H1 (cell line): ENCODE results near the gene HRH1. TPM values are rescaled to one million over a fixed set of nuclear protein-coding genes. Genes with fewer than 3 reads are reported as not detected.

Experiments used
- CTCF ChIA-PET: fragments of 300-600 bp; sonication (Branson Sonifier 250); formaldehyde crosslinking; loops from one replicate; lab custom pipeline; 2021; ENCODE audit not compliant: partially characterized antibody; lab: Charles Lee
- POLR2A ChIA-PET: fragments of 300-600 bp; sonication (Branson Sonifier 250); formaldehyde crosslinking; loops from one replicate; lab custom pipeline; 2021; ENCODE audit warnings: inconsistent platforms; ENCODE audit not compliant: partially characterized antibody; lab: Charles Lee
- DNase-seq, 2 experiments: peaks; one replicate each; pipeline versions ENCODE4 v3.0.0 to v3.0.0-alpha.2; 2010 to 2022; ENCODE audit warnings: low spot score in 2 of 2, low read depth in 1 of 2, mixed read lengths in 1 of 2
- FAIRE-seq: peaks from 2 replicates; lab custom pipeline; 2011; peaks lifted over from hg19 to GRCh38; lab: Jason Lieb, UNC
- H2AFZ ChIP-seq: 2 replicates; pipeline ENCODE4 v1.8.1; 2012; ENCODE audit warnings: low read length, inconsistent platforms
- H2AK5ac ChIP-seq: 2 replicates; pipeline ENCODE4 v1.6.1; 2013; ENCODE audit warnings: low read depth, low read length
- H2BK120ac ChIP-seq: replicated peaks from 2 replicates; pipeline ENCODE3; 2013; ENCODE audit warnings: low read depth, low read length, inconsistent platforms
- H2BK12ac ChIP-seq: 2 replicates; pipeline ENCODE4 v1.6.1; 2013; ENCODE audit warnings: low read depth, low read length
- H2BK15ac ChIP-seq: 2 replicates; pipeline ENCODE4 v1.6.1; 2013; ENCODE audit warnings: low read length
- H2BK20ac ChIP-seq: 2 replicates; pipeline ENCODE4 v1.6.1; 2013; ENCODE audit warnings: low read length
- H2BK5ac ChIP-seq: 2 replicates; pipeline ENCODE4 v1.6.1; 2013; ENCODE audit warnings: low read depth, low read length
- H3K14ac ChIP-seq: 2 replicates; pipeline ENCODE4 v1.6.1; 2013; ENCODE audit warnings: inconsistent platforms; ENCODE audit not compliant: insufficient read length
- H3K18ac ChIP-seq: 2 replicates; pipeline ENCODE4 v1.6.1; 2013; ENCODE audit warnings: low read length; ENCODE audit errors: extremely low read depth
- H3K23ac ChIP-seq: 2 replicates; pipeline ENCODE4 v1.6.1; 2013; ENCODE audit warnings: inconsistent platforms; ENCODE audit not compliant: insufficient read length
- H3K23me2 ChIP-seq: 2 replicates; pipeline ENCODE4 v1.6.1; 2013; ENCODE audit warnings: low read depth, low read length
- H3K27ac ChIP-seq: 2 replicates; pipeline ENCODE4 v1.6.1; 2011; ENCODE audit warnings: low read depth, low read length, inconsistent platforms
- H3K27me3 ChIP-seq, 4 experiments: replicated peaks in 1 of 4; 1 replicate in 1 of 4; 2 replicates in 3 of 4; pipeline versions ENCODE4 v1.6.1 to v1.8.1; 2011 to 2013; ENCODE audit warnings: low read length in 3 of 4, mild to moderate bottlenecking in 3 of 4, inconsistent platforms in 2 of 4, mixed read lengths in 2 of 4, moderate library complexity in 1 of 4; ENCODE audit not compliant: control insufficient read depth in 3 of 4, insufficient read depth in 3 of 4; ENCODE audit errors: extremely low read depth in 1 of 4
- H3K36me3 ChIP-seq, 4 experiments: 2 replicates each; pipeline versions ENCODE4 v1.6.1 to v1.8.1; 2011 to 2013; ENCODE audit warnings: mild to moderate bottlenecking in 4 of 4, low read length in 3 of 4, moderate library complexity in 2 of 4, control low read depth in 1 of 4, inconsistent platforms in 1 of 4; ENCODE audit not compliant: insufficient read depth in 4 of 4, control insufficient read depth in 2 of 4
- H3K4ac ChIP-seq: replicated peaks from 2 replicates; pipeline ENCODE3; 2013; ENCODE audit warnings: low read length, low read depth, mixed read lengths, inconsistent platforms; ENCODE audit not compliant: insufficient read length
- H3K4me1 ChIP-seq, 4 experiments: replicated peaks in 1 of 4; 1 replicate in 1 of 4; 2 replicates in 3 of 4; pipeline versions ENCODE4 v1.6.1 to v1.8.1; 2011 to 2013; ENCODE audit warnings: low read length in 3 of 4, inconsistent platforms in 2 of 4, mixed read lengths in 1 of 4; ENCODE audit not compliant: insufficient read depth in 4 of 4, control insufficient read depth in 3 of 4
- H3K4me2 ChIP-seq, 2 experiments: 2 replicates each; pipeline versions ENCODE4 v1.6.1 to v1.8.1; 2011 to 2013; ENCODE audit warnings: low read depth in 2 of 2, low read length in 2 of 2, control low read depth in 1 of 2, inconsistent platforms in 1 of 2, mild to moderate bottlenecking in 1 of 2; ENCODE audit not compliant: insufficient read depth in 1 of 2
- H3K4me3 ChIP-seq, 4 experiments: fragments of 200-600, 300-600 bp in 1 of 4; sonication (generic), shearing (Covaris generic), sonication (Bioruptor Twin) in 1 of 4; 2 replicates each; pipeline versions ENCODE4 v1.5.1 to v1.8.1; 2011 to 2016; ENCODE audit warnings: low read length in 4 of 4, low read depth in 3 of 4, control low read depth in 2 of 4, inconsistent platforms in 2 of 4, mild to moderate bottlenecking in 2 of 4, mixed read lengths in 1 of 4, moderate library complexity in 1 of 4; ENCODE audit not compliant: insufficient read depth in 2 of 4; ENCODE audit errors: extremely low read depth in 1 of 4
- H3K56ac ChIP-seq: replicated peaks from 2 replicates; pipeline ENCODE3; 2013; ENCODE audit warnings: low read depth, mild to moderate bottlenecking, mixed read lengths, low read length, inconsistent platforms; ENCODE audit not compliant: insufficient read length
- H3K79me1 ChIP-seq: 2 replicates; pipeline ENCODE4 v1.6.1; 2013; ENCODE audit warnings: low read depth, low read length, control low read depth
- H3K79me2 ChIP-seq, 2 experiments: 2 replicates each; pipeline versions ENCODE4 v1.6.1 to v1.8.1; 2012 to 2013; ENCODE audit warnings: low read length in 2 of 2, mild to moderate bottlenecking in 2 of 2, inconsistent platforms in 1 of 2; ENCODE audit not compliant: insufficient read depth in 2 of 2, control insufficient read depth in 1 of 2
- H3K9ac ChIP-seq, 4 experiments: replicated peaks in 1 of 4; 1 replicate in 1 of 4; 2 replicates in 3 of 4; pipeline versions ENCODE4 v1.6.1 to v1.8.1; 2011 to 2013; ENCODE audit warnings: low read depth in 3 of 4, low read length in 3 of 4, control low read depth in 2 of 4, mild to moderate bottlenecking in 2 of 4, moderate library complexity in 2 of 4, inconsistent platforms in 1 of 4; ENCODE audit errors: extremely low read depth in 1 of 4
- H3K9me3 ChIP-seq, 2 experiments: 2 replicates each; pipeline versions ENCODE4 v1.6.1 to v1.8.1; 2012 to 2013; ENCODE audit warnings: mild to moderate bottlenecking in 2 of 2, moderate library complexity in 2 of 2, control low read depth in 1 of 2, inconsistent platforms in 1 of 2, low read depth in 1 of 2, low read length in 1 of 2, mixed read lengths in 1 of 2; ENCODE audit not compliant: insufficient read depth in 2 of 2
- H4K20me1 ChIP-seq, 2 experiments: replicated peaks in 1 of 2; 2 replicates each; pipeline versions ENCODE3 to v1.8.1; 2011 to 2013; ENCODE audit warnings: inconsistent platforms in 2 of 2, low read length in 2 of 2, mild to moderate bottlenecking in 1 of 2; ENCODE audit not compliant: insufficient read depth in 2 of 2, control insufficient read depth in 1 of 2
- H4K5ac ChIP-seq: 2 replicates; pipeline ENCODE4 v1.6.1; 2013; ENCODE audit warnings: low read length, low read depth, mixed read lengths, inconsistent platforms; ENCODE audit not compliant: insufficient read length
- H4K8ac ChIP-seq: 2 replicates; pipeline ENCODE4 v1.8.0; 2013; ENCODE audit warnings: mild to moderate bottlenecking, moderate library complexity, low read length, inconsistent platforms; ENCODE audit not compliant: insufficient read depth; ENCODE audit errors: extremely low read depth
- H4K91ac ChIP-seq: replicated peaks from 2 replicates; pipeline ENCODE3; 2013; ENCODE audit warnings: low read length, mixed read lengths, inconsistent platforms; ENCODE audit not compliant: insufficient read length
- ASH2L ChIP-seq: fragments of 200-600, 300-600 bp; sonication (generic); IDR thresholded peaks from one replicate; pipeline ENCODE4 v1.7.1; 2017; ENCODE audit warnings: low read length
- BRCA1 ChIP-seq: IDR thresholded peaks from 2 replicates; pipeline ENCODE4 v1.6.1; 2012; ENCODE audit warnings: low read depth, low read length, improper control_type of control experiment
- CHD1 ChIP-seq: IDR thresholded peaks from 2 replicates; pipeline ENCODE4 v1.6.1; 2012; ENCODE audit warnings: low read depth, low read length, improper control_type of control experiment
- GABPA ChIP-seq: IDR thresholded peaks from 2 replicates; pipeline ENCODE4 v1.6.1; 2011; ENCODE audit warnings: mild to moderate bottlenecking, low read length, moderate library complexity, borderline replicate concordance; ENCODE audit not compliant: insufficient read depth
- GTF2F1 ChIP-seq: IDR thresholded peaks from 2 replicates; pipeline ENCODE4 v1.6.1; 2012; ENCODE audit warnings: low read depth, low read length, improper control_type of control experiment, borderline replicate concordance
- HDAC6 ChIP-seq: IDR thresholded peaks from one replicate; pipeline ENCODE4 v1.7.1; 2012; ENCODE audit warnings: low read depth, mild to moderate bottlenecking, inconsistent platforms, low read length, moderate library complexity
- KDM5A ChIP-seq: fragments of 200-600 bp; IDR thresholded peaks from 2 replicates; pipeline ENCODE4 v1.7.1; 2012; ENCODE audit warnings: mild to moderate bottlenecking, low read length, inconsistent platforms, mixed read lengths
- MAFK ChIP-seq: IDR thresholded peaks from 2 replicates; pipeline ENCODE4 v1.6.1; 2012; ENCODE audit warnings: low read depth, mild to moderate bottlenecking, improper control_type of control experiment, low read length
- NANOG ChIP-seq: IDR thresholded peaks from 2 replicates; pipeline ENCODE4 v1.6.1; 2011; ENCODE audit warnings: low read length, low read depth, mild to moderate bottlenecking, inconsistent platforms; ENCODE audit not compliant: insufficient read depth, poor library complexity, severe bottlenecking
- NRF1 ChIP-seq: IDR thresholded peaks from 2 replicates; pipeline ENCODE4 v1.6.1; 2011; ENCODE audit warnings: mild to moderate bottlenecking, low read depth, low read length, improper control_type of control experiment
- PHF8 ChIP-seq: fragments of 200-600 bp; sonication (generic); conservative IDR thresholded peaks from 2 replicates; pipeline ENCODE4 v1.7.1; 2012; ENCODE audit warnings: low read depth, mild to moderate bottlenecking, inconsistent platforms, low read length, moderate library complexity
- POU5F1 ChIP-seq: IDR thresholded peaks from 2 replicates; pipeline ENCODE4 v1.6.1; 2011; ENCODE audit warnings: low read depth, mild to moderate bottlenecking, low read length, moderate library complexity
- RNF2 ChIP-seq: fragments of 200-900, 300-1000 bp; sonication (generic); IDR thresholded peaks from 2 replicates; pipeline ENCODE4 v1.7.1; 2016; ENCODE audit warnings: borderline replicate concordance, low read depth, mild to moderate bottlenecking, antibody characterized with exemption, low read length; ENCODE audit not compliant: poor library complexity, severe bottlenecking; ENCODE audit errors: missing control alignments
- SIN3A ChIP-seq, 2 experiments: IDR thresholded peaks in 1 of 2; conservative IDR thresholded peaks in 1 of 2; 2 replicates each; pipeline ENCODE4 v1.6.1; 2011 to 2012; ENCODE audit warnings: low read length in 2 of 2, improper control_type of control experiment in 1 of 2, low read depth in 1 of 2, mild to moderate bottlenecking in 1 of 2
- SP4 ChIP-seq: IDR thresholded peaks from 2 replicates; pipeline ENCODE4 v1.6.1; 2012; ENCODE audit warnings: low read length, inconsistent platforms
- WGBS, 2 experiments: shearing (Covaris generic) in 1 of 2; methylation state at CpG; one replicate each; pipeline versions ENCODE4 v1.1.6 to v1.1.7; 2013 to 2015; ENCODE audit warnings: low lambda C conversion rate in 2 of 2, mixed read lengths in 2 of 2, inconsistent platforms in 1 of 2, low coverage in 1 of 2, missing lambda C conversion rate in 1 of 2; ENCODE audit not compliant: insufficient replicate concordance in 2 of 2, insufficient coverage in 1 of 2, insufficient read length in 1 of 2; ENCODE audit errors: extremely low coverage in 1 of 2, missing lambda C conversion rate in 1 of 2; 5-methylcytosine and 5-hydroxymethylcytosine counted together
- polyA plus RNA-seq, 7 experiments: library from polyadenylated mRNA; depleted of rRNA in 3 of 7; stranded (reverse) in 5 of 7; unstranded in 2 of 7; fragments of >200 nt in 5 of 7; fragments of 200-250 nt in 2 of 7; gene quantifications; 1 replicate in 5 of 7; 2 replicates in 1 of 7; 4 replicates in 1 of 7; pipeline versions ENCODE4 v1.2.1 to v1.2.3, GENCODE V29; 2011 to 2013; ENCODE audit warnings: missing spikeins in 2 of 7, mixed read lengths in 2 of 7
- total RNA-seq: library from RNA; stranded (reverse); fragmentation: NEBNext Ultra II Directional; extraction: Animal tissue kit (Norgen Biotek cat#: 25700); gene quantifications from 2 replicates; pipeline ENCODE4 v1.2.1, GENCODE V29; 2021

Gene HRH1
- total and polyA plus RNA-seq, 2 of the 8 experiments (the other 6 are each of a cell fraction or from before 2014, with no cell fraction given), result 0.11 TPM; not detected in 1

DNA sequence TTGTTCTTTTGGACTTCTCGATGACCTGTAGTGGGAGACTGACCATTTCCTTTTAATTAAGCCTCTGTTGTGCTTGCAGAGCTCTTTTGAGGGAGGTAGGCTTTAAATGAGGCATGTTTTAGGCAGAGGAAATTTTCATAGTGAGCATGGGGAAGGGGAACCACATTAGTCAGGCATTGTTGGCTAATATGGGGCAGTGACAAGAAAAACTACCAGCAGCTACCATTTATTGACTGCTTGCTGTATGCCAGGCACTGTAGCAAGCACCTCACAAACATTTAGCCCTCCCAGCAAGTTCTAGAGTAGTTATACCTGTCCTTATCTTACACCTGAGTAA is 128.8 kb downstream of the HRH1 start:
- H2BK120ac ChIP-seq, result no peak overlapping the region
- H2AK5ac ChIP-seq, result no peak overlapping the region
- no peaks in the 10 kb centered on the region for H3K79me2 ChIP-seq
- H3K18ac ChIP-seq, result no peak overlapping the region
- no peak overlapping the region for H4K8ac ChIP-seq
- H4K5ac ChIP-seq, result no peak overlapping the region
- H3K4me1 ChIP-seq, result no peaks in the 10 kb centered on the region
- H3K4me2 ChIP-seq, result no peak overlapping the region
- no peak overlapping the region for H3K9ac ChIP-seq
- no peak overlapping the region for H2BK15ac ChIP-seq
- no peak overlapping the region for H2AFZ ChIP-seq
- H3K4ac ChIP-seq, result no peak overlapping the region
- WGBS, 2 experiments, result 83% methylated on average over 1 of the region's 1 CpG; no CpG with 5 or more reads in 1 of the 2 experiments
- no peaks in the 10 kb centered on the region for H3K27me3 ChIP-seq
- H4K20me1 ChIP-seq, result no peaks in the 10 kb centered on the region
- H3K79me1 ChIP-seq, result no peaks in the 10 kb centered on the region; the same call in 1 of the 2 replicates
- no peaks in the 10 kb centered on the region for H3K23me2 ChIP-seq
- H3K4me3 ChIP-seq, result no peak overlapping the region
- H3K36me3 ChIP-seq, result peaks cover 0 to 3% (median 0%) of the 10 kb centered on the region in 4 experiments; a peak in 2 of 8 replicates
- no peak for DNase-seq
- POLR2A ChIA-PET, result interaction anchor here (2.0 kb wide), 1 partner anchor 10 kb away, joined by 13 read pairs; the partner anchor contains the start of gene ATG7
- FAIRE-seq, result no peak
- H3K9me3 ChIP-seq, result no peaks in the 10 kb centered on the region
- no peak overlapping the region for H2BK12ac ChIP-seq
- CTCF ChIA-PET, result interaction anchor here (1.1 kb wide), 1 partner anchor 20 kb away, joined by 3 read pairs; no protein-coding TSS in a partner anchor
- H3K27ac ChIP-seq, result no peak overlapping the region
- H3K56ac ChIP-seq, result no peak overlapping the region
- H4K91ac ChIP-seq, result no peak overlapping the region
- no peak overlapping the region for H2BK5ac ChIP-seq
- H3K14ac ChIP-seq, result no peak overlapping the region
- no peak overlapping the region for H2BK20ac ChIP-seq
- H3K23ac ChIP-seq, result no peak overlapping the region
- TF ChIP-seq GABPA (no peak), BRCA1 (no peak), ASH2L (no peak), HDAC6 (no peak), NRF1 (no peak), SP4 (no peak), CHD1 (no peak), KDM5A (no peak), NANOG (no peak), SIN3A (conservative IDR thresholded peaks at IDR 0.05 in 1 of 2, IDR thresholded peaks at IDR 0.05 in 1 of 2; ENCODE audit: low read depth in 1 of 2, low read length in 2 of 2) (no peak), MAFK (no peak), RNF2 (no peak), GTF2F1 (no peak), PHF8 (no peak), POU5F1 (no peak)
